Thymus (tissue), 2 donors: ENCODE measurements around the gene CD1C. TPM values are rescaled to one million over a fixed set of nuclear protein-coding genes. Genes with fewer than 3 reads are reported as not detected.

Experiments used
- polyA plus RNA-seq: library from polyadenylated mRNA; stranded (reverse); fragments of 200-250 nt; gene quantifications from one replicate; pipeline ENCODE4 v1.2.3, GENCODE V29; 2013
- total RNA-seq: library from RNA; stranded (reverse); fragments of 120-200 nt; gene quantifications from one replicate; pipeline ENCODE4 v1.2.4, GENCODE V29; 2013
- donor health status: healthy.

The CD1C gene
- total and polyA plus RNA-seq, 2 donors, result 27.2 to 253 TPM

Other genes with a start within 250 kb of the CD1C start
- 33.5 TPM for gene CD1D, start 109.0 kb upstream of the CD1C start, total RNA-seq
- 15.0 TPM for gene CD1D, start 109.0 kb upstream of the CD1C start, polyA plus RNA-seq
- 193 TPM for gene CD1A, start 35.5 kb upstream of the CD1C start, total RNA-seq
- 7.4 TPM for gene CD1A, start 35.5 kb upstream of the CD1C start, polyA plus RNA-seq
- gene CD1B, start 41.6 kb downstream of the CD1C start, total RNA-seq, result 456 TPM
- gene CD1B, start 41.6 kb downstream of the CD1C start, polyA plus RNA-seq, result 44.2 TPM
- gene CD1E, start 64.0 kb downstream of the CD1C start, total RNA-seq, result 964 TPM
- gene CD1E, start 64.0 kb downstream of the CD1C start, polyA plus RNA-seq, result 154 TPM
- gene OR10T2, start 109.5 kb downstream of the CD1C start, total RNA-seq, result 1.2 TPM
- 0.02 TPM for gene OR10T2, start 109.5 kb downstream of the CD1C start, polyA plus RNA-seq
- 0.05 TPM for gene OR10K2, start 136.3 kb downstream of the CD1C start, total RNA-seq
- gene OR10K2, start 136.3 kb downstream of the CD1C start, polyA plus RNA-seq, result 0.02 TPM
- gene OR10K1, start 171.9 kb downstream of the CD1C start, total RNA-seq, result not detected
- gene OR10K1, start 171.9 kb downstream of the CD1C start, polyA plus RNA-seq, result 0.05 TPM
- not detected for gene OR10R2, start 182.3 kb downstream of the CD1C start, total RNA-seq
- 0.39 TPM for gene OR10R2, start 182.3 kb downstream of the CD1C start, polyA plus RNA-seq